ENCODE measurements around the gene RILPL2.
"Not testable (repeated sequence)": the region's sequence is repeated elsewhere in the genome, so short reads cannot be mapped to it uniquely, and the experiment has no call there.

Gene RILPL2

GRCh38 chr12:123401753-123402683 is 34.5 kb downstream of the RILPL2 start:
- no peak for DNase-seq (ENCODE audit: low read depth)

- no peak for DNase-seq (ENCODE audit: low read depth)
Observed at GRCh38 chr12:123399255-123399617, 37.2 kb downstream of the RILPL2 start.

- DNase-seq (ENCODE audit: low read depth) = no peak
Observed at GRCh38 chr12:123398550-123399254, 37.8 kb downstream of the RILPL2 start.

GRCh38 chr12:123398177-123398549 is 38.3 kb downstream of the RILPL2 start:
- no peak for DNase-seq (ENCODE audit: low read depth)

GRCh38 chr12:123397400-123397799 is 39.1 kb downstream of the RILPL2 start:
- no peak for DNase-seq (ENCODE audit: low read depth)

- DNase-seq (ENCODE audit: low read depth) = no peak
Observed at GRCh38 chr12:123396954-123397353, 39.5 kb downstream of the RILPL2 start.

- DNase-seq (ENCODE audit: low read depth) = no peak
Observed at GRCh38 chr12:123396543-123396942, 39.9 kb downstream of the RILPL2 start.

GRCh38 chr12:123395236-123395635 is 41.2 kb downstream of the RILPL2 start:
- no peak for DNase-seq (ENCODE audit: low read depth)

- DNase-seq (ENCODE audit: low read depth) = no peak
Observed at GRCh38 chr12:123393747-123394146, 42.7 kb downstream of the RILPL2 start.

- DNase-seq (ENCODE audit: low read depth) = no peak
Observed at GRCh38 chr12:123391546-123392343, 44.7 kb downstream of the RILPL2 start.

GRCh38 chr12:123390498-123391426 is 45.7 kb downstream of the RILPL2 start:
- no peak for DNase-seq (ENCODE audit: low read depth)

- DNase-seq (ENCODE audit: low read depth) = no peak
Observed at GRCh38 chr12:123389560-123390351, 46.7 kb downstream of the RILPL2 start.

GRCh38 chr12:123388951-123389559 is 47.4 kb downstream of the RILPL2 start:
- DNase-seq (ENCODE audit: low read depth) = no peak

GRCh38 chr12:123388177-123388950 is 48.1 kb downstream of the RILPL2 start:
- peak; percentile 53 for DNase-seq (ENCODE audit: low read depth)

GRCh38 chr12:123387508-123388176 is 48.8 kb downstream of the RILPL2 start:
- no peak for DNase-seq (ENCODE audit: low read depth)

- DNase-seq (ENCODE audit: low read depth) = not testable (repeated sequence)
Observed at GRCh38 chr12:123385536-123385935, 50.9 kb downstream of the RILPL2 start.

GRCh38 chr12:123384994-123385376 is 51.5 kb downstream of the RILPL2 start:
- DNase-seq (ENCODE audit: low read depth) = no peak

GRCh38 chr12:123384318-123384993 is 52.0 kb downstream of the RILPL2 start:
- no peak for DNase-seq (ENCODE audit: low read depth)

Measured in activated gamma-delta T cell treated with anti-CD3 and anti-CD28 coated beads, Interleukin-2, amount 50 U/mL, for 16 hours (primary cell).